ENCODE data around the gene AJM1. TPM values are rescaled to one million over a fixed set of nuclear protein-coding genes. Genes with fewer than 3 reads are reported as not detected.
A peak's percentile ranks its signal among the peaks of the same experiment; 100 is the strongest.
"Not testable (repeated sequence)": the region's sequence is repeated elsewhere in the genome, so short reads cannot be mapped to it uniquely, and the experiment has no call there.

The AJM1 gene
- total and polyA plus RNA-seq, 2 donors (not counting 1 experiment from before 2014, with no cell fraction given), result 1.7 to 2.9 TPM

- peak within 1 kb of the TSS; percentile 37 for H3K4me3 Mint-ChIP-seq
- 83% methylated on average over 1 of the region's 5 CpGs for WGBS (ENCODE audit: insufficient coverage)
- no peak within 1 kb of the TSS for H3K4me3 ChIP-seq (ENCODE audit: control extremely low read depth in 1 of 5, extremely low read depth in 1 of 5, insufficient read depth in 1 of 5, low read depth in 2 of 5, low read length in 4 of 5)
- no peaks in the 10 kb centered on the region for H3K9me3 Mint-ChIP-seq (ENCODE audit: insufficient read depth)
- H3K4me1 Mint-ChIP-seq, result peaks cover 22% of the 10 kb centered on the region
- peaks cover 0 to 4% of the 10 kb centered on the region in 2 experiments for H3K36me3 ChIP-seq (replicated peaks in 1 of 2; ENCODE audit: control extremely low read depth in 1 of 2, control insufficient read depth in 1 of 2, extremely low read depth in 1 of 2, insufficient read depth in 2 of 2, low read length in 1 of 2)
- H3K27me3 ChIP-seq (replicated peaks in 1 of 4; ENCODE audit: control extremely low read depth in 1 of 4, control insufficient read depth in 3 of 4, insufficient read depth in 4 of 4, low read length in 3 of 4), result peaks cover 0 to 22% (median 9%) of the 10 kb centered on the region in 4 experiments
- H3K79me2 ChIP-seq (ENCODE audit: control insufficient read depth, insufficient read depth, low read length), result peaks cover 4% of the 10 kb centered on the region
- peaks cover 12% of the 10 kb centered on the region for H4K20me1 ChIP-seq (ENCODE audit: control insufficient read depth, insufficient read depth, low read length, poor library complexity, severe bottlenecking)
- CTCF ChIA-PET, result no interaction called here
- H3K9ac ChIP-seq (ENCODE audit: low read length), result no peak within 1 kb of the TSS
- intact Hi-C loops (cut with micrococcal nuclease), result loop anchor here (10.0 kb wide), 1 partner anchor 658 kb away; the partner anchor contains the start of gene NSMF
- peaks cover 31 to 40% of the 10 kb centered on the region in 2 donors for H3K4me1 ChIP-seq (ENCODE audit: control insufficient read depth in 2 of 2, insufficient read depth in 2 of 2, low read length in 2 of 2)
- H2AFZ ChIP-seq (ENCODE audit: insufficient read depth, low read depth, low read length, poor library complexity, severe bottlenecking), result no peak within 1 kb of the TSS
- POLR2A ChIA-PET, result no interaction called here
- no peak within 1 kb of the TSS for H3K27ac Mint-ChIP-seq
- no peak for DNase-seq
- no peak for ATAC-seq (ENCODE audit: low read depth)
- H3K27ac ChIP-seq (ENCODE audit: low read length in 2 of 2), result no peak within 1 kb of the TSS
- no peak within 1 kb of the TSS for H3K4me2 ChIP-seq (replicated peaks; ENCODE audit: low read depth, low read length, poor library complexity, severe bottlenecking)
- H3K27me3 Mint-ChIP-seq, result peaks cover 6% of the 10 kb centered on the region
- H3K9me3 ChIP-seq (ENCODE audit: control extremely low read depth in 1 of 3, control insufficient read depth in 2 of 3, insufficient read depth in 1 of 3, low read length in 2 of 3), result no peaks in the 10 kb centered on the region
- TF ChIP-seq EZH2 (IDR thresholded peaks at IDR 0.05; ENCODE audit: borderline replicate concordance, insufficient read depth, low read depth, low read length, poor library complexity, severe bottlenecking) (no peak), CTCF (IDR thresholded peaks at IDR 0.05) (no peak)
These were observed 46.0 kb upstream of the AJM1 start, which contains the start of gene CCDC183 for GRCh38 chr9:136796238-136796774. Gene CCDC183 (plus strand): TSS chr9:136796338. CDS start chr9:136796398, 60 bp downstream.

GRCh38 chr9:136796775-136797347 is 45.4 kb upstream of the AJM1 start:
- H3K27me3 Mint-ChIP-seq; H3K9me3 ChIP-seq (ENCODE audit: control extremely low read depth in 1 of 3, control insufficient read depth in 2 of 3, insufficient read depth in 1 of 3, low read length in 2 of 3); H3K27ac Mint-ChIP-seq; POLR2A ChIA-PET; ATAC-seq (ENCODE audit: low read depth); H3K36me3 ChIP-seq (replicated peaks in 1 of 2; ENCODE audit: control extremely low read depth in 1 of 2, control insufficient read depth in 1 of 2, extremely low read depth in 1 of 2, insufficient read depth in 2 of 2, low read length in 1 of 2); H3K27ac ChIP-seq (ENCODE audit: low read length in 2 of 2); H3K4me3 ChIP-seq (ENCODE audit: control extremely low read depth in 1 of 5, extremely low read depth in 1 of 5, insufficient read depth in 1 of 5, low read depth in 2 of 5, low read length in 4 of 5); H3K79me2 ChIP-seq (ENCODE audit: control insufficient read depth, insufficient read depth, low read length); H2AFZ ChIP-seq (ENCODE audit: insufficient read depth, low read depth, low read length, poor library complexity, severe bottlenecking); H3K9me3 Mint-ChIP-seq (ENCODE audit: insufficient read depth); CTCF ChIA-PET; DNase-seq; H3K4me2 ChIP-seq (replicated peaks; ENCODE audit: low read depth, low read length, poor library complexity, severe bottlenecking); H3K9ac ChIP-seq (ENCODE audit: low read length): not testable (repeated sequence)
- WGBS (ENCODE audit: insufficient coverage), result 60% methylated on average over 1 of the region's 10 CpGs
- Mint-ChIP-seq H3K4me3 (peak overlapping the region; percentile 37), H3K4me1 (peaks cover 20% of the 10 kb centered on the region)
- peaks cover 10% of the 10 kb centered on the region for H4K20me1 ChIP-seq (ENCODE audit: control insufficient read depth, insufficient read depth, low read length, poor library complexity, severe bottlenecking)
- H3K4me1 ChIP-seq (ENCODE audit: control insufficient read depth in 2 of 2, insufficient read depth in 2 of 2, low read length in 2 of 2), result peaks cover 27 to 38% of the 10 kb centered on the region in 2 donors
- H3K27me3 ChIP-seq (replicated peaks in 1 of 4; ENCODE audit: control extremely low read depth in 1 of 4, control insufficient read depth in 3 of 4, insufficient read depth in 4 of 4, low read length in 3 of 4), result peaks cover 0 to 22% (median 9%) of the 10 kb centered on the region in 4 experiments
- intact Hi-C loops (cut with micrococcal nuclease), result loop anchor here (10.0 kb wide), 1 partner anchor 658 kb away; the partner anchor contains the start of gene NSMF
